ENCODE data around the gene LMO4. TPM values are rescaled to one million over a fixed set of nuclear protein-coding genes. Genes with fewer than 3 reads are reported as not detected.

LMO4 gene
- 100 to 1,000 TPM in 1 of 4 donors, 10 to 100 TPM in 3; 38.7 to 178 (median 60.9) TPM for total RNA-seq

GRCh38 chr1:87328272-87329050, at the start of gene LMO4:
Gene LMO4 (plus strand): TSS chr1:87328880. CDS start chr1:87332016, 3,136 bp downstream.
- H3K4me3 ChIP-seq: peak within 1 kb of the TSS; percentile 79 to 93
- H3K36me3 ChIP-seq: no peaks in the 10 kb centered on the region
- peaks cover 0 to 9% of the 10 kb centered on the region in 2 donors for H3K4me1 ChIP-seq
- intact Hi-C loops (cut with DNase I; ENCODE audit: low total_unique reads): no loop called here
- TF ChIP-seq CTCF (IDR thresholded peaks at IDR 0.05): peak in 1 of 4 experiments; percentile 30
- peak; percentile 87 to 98 for TF ChIP-seq POLR2A (IDR thresholded peaks at IDR 0.05)
- H3K9me3 ChIP-seq: no peaks in the 10 kb centered on the region
- peak within 1 kb of the TSS; percentile 98 to 99 for H3K27ac ChIP-seq
- DNase-seq: peak; percentile 97 to 98
- no peaks in the 10 kb centered on the region for H3K27me3 ChIP-seq

GRCh38 chr1:87279536-87279875, 49.2 kb upstream of the LMO4 start:
- intact Hi-C loops (cut with DNase I; ENCODE audit: low total_unique reads): no loop called here
- H3K27me3 ChIP-seq: no peaks in the 10 kb centered on the region
- TF ChIP-seq CTCF (IDR thresholded peaks at IDR 0.05): no peak
- TF ChIP-seq POLR2A (IDR thresholded peaks at IDR 0.05): no peak
- H3K27ac ChIP-seq: peak overlapping the region; percentile 1 to 59
- no peak overlapping the region for H3K4me3 ChIP-seq
- no peaks in the 10 kb centered on the region for H3K36me3 ChIP-seq
- H3K4me1 ChIP-seq: no peaks in the 10 kb centered on the region
- no peaks in the 10 kb centered on the region for H3K9me3 ChIP-seq
- DNase-seq: no peak

- Histone ChIP-seq H3K27me3 (no peaks in the 10 kb centered on the region), H3K4me3 (no peak overlapping the region), H3K36me3 (no peaks in the 10 kb centered on the region), H3K9me3 (no peaks in the 10 kb centered on the region), H3K4me1 (no peaks in the 10 kb centered on the region), H3K27ac (peak overlapping the region; percentile 1 to 5)
- no peak for TF ChIP-seq CTCF (IDR thresholded peaks at IDR 0.05)
- no peak for TF ChIP-seq POLR2A (IDR thresholded peaks at IDR 0.05)
- intact Hi-C loops (cut with DNase I; ENCODE audit: low total_unique reads): no loop called here
- no peak for DNase-seq
Observed at GRCh38 chr1:87279966-87280535, 48.6 kb upstream of the LMO4 start.

- Histone ChIP-seq H3K4me3 (no peak overlapping the region), H3K9me3 (no peaks in the 10 kb centered on the region), H3K36me3 (no peaks in the 10 kb centered on the region), H3K27ac (no peak overlapping the region), H3K27me3 (no peaks in the 10 kb centered on the region), H3K4me1 (no peaks in the 10 kb centered on the region)
- no peak for DNase-seq
- no peak for TF ChIP-seq POLR2A (IDR thresholded peaks at IDR 0.05)
- no peak for TF ChIP-seq CTCF (IDR thresholded peaks at IDR 0.05)
- intact Hi-C loops (cut with DNase I; ENCODE audit: low total_unique reads): no loop called here
Observed at GRCh38 chr1:87284456-87285240, 44.0 kb upstream of the LMO4 start.

GRCh38 chr1:87291107-87291506, 37.6 kb upstream of the LMO4 start:
- TF ChIP-seq POLR2A (IDR thresholded peaks at IDR 0.05) (no peak), CTCF (IDR thresholded peaks at IDR 0.05) (no peak)

More at GRCh38 chr1:87291107-87291506, 37.6 kb upstream of the LMO4 start:
- intact Hi-C loops (cut with DNase I; ENCODE audit: low total_unique reads): no loop called here
- no peak overlapping the region for H3K27ac ChIP-seq
- no peaks in the 10 kb centered on the region for H3K4me1 ChIP-seq
- H3K27me3 ChIP-seq: no peaks in the 10 kb centered on the region
- DNase-seq: no peak
- no peaks in the 10 kb centered on the region for H3K36me3 ChIP-seq
- no peak overlapping the region for H3K4me3 ChIP-seq
- no peaks in the 10 kb centered on the region for H3K9me3 ChIP-seq

Measured in uterus (tissue), 4 donors.